GM12874 (cell line): ENCODE data around the gene TMEM255B.

ENCODE experiments used
- TF ChIP-seq, protein P1 (sequence below): IDR thresholded peaks from 2 replicates; pipeline ENCODE4 v1.5.1; 2011; ENCODE audit warnings: low read depth, mild to moderate bottlenecking, control low read depth, low read length, moderate library complexity; ENCODE audit not compliant: insufficient read depth

Gene TMEM255B

DNA sequence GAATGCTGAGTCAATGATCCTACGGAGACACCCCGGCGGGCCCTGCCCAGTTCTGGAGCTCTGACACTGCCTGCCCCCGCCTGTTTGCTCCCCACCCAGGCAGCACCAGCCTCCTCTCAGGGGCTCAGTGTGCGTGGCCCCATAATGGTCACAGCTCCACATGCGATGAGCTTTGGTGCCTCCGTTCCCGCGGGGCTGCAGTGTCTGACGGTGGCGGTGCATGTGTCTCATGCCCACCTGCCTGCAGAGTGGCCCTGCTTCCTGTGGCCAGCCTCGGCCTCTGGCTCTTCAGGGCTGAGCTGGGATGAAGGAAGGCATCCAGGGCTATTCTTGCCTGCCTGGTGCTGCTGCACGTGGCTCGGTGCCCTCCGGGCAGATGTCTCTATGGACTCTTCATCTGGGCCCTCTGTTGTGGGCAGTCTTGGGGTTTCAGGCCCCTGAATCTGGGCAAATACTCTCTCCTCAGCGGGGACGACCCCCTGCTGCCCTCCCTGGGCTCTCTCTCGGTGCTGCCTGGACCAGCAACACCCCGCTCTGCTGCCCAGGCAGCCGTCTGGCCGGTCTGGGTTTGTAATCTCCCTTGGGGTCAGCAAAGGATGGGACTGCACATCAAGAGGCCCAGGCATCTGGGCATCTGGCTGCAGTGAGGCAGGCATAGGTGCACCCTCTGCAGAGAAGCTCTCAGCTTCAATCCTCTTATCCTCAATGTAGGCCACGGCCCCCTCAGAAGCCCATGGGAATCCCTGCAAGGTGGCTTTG is 19.3 kb upstream of the TMEM255B start:
- TF ChIP-seq, protein P1, sequence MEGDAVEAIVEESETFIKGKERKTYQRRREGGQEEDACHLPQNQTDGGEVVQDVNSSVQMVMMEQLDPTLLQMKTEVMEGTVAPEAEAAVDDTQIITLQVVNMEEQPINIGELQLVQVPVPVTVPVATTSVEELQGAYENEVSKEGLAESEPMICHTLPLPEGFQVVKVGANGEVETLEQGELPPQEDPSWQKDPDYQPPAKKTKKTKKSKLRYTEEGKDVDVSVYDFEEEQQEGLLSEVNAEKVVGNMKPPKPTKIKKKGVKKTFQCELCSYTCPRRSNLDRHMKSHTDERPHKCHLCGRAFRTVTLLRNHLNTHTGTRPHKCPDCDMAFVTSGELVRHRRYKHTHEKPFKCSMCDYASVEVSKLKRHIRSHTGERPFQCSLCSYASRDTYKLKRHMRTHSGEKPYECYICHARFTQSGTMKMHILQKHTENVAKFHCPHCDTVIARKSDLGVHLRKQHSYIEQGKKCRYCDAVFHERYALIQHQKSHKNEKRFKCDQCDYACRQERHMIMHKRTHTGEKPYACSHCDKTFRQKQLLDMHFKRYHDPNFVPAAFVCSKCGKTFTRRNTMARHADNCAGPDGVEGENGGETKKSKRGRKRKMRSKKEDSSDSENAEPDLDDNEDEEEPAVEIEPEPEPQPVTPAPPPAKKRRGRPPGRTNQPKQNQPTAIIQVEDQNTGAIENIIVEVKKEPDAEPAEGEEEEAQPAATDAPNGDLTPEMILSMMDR = no peak

DNA sequence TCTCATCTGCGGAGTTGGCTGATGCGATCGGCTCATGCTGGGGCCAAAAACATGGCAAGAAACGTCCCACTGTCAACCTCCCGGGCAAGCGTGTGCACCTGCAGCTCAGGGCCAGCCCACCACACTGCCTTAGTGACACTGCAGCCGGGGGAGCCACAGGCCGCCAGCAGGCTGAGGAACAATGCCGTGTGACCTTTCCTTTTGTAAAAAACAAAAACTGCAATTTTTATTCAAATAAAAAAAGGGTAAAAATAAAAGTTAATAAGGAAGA is 18.8 kb upstream of the TMEM255B start:
- TF ChIP-seq, protein P1 = no peak

DNA sequence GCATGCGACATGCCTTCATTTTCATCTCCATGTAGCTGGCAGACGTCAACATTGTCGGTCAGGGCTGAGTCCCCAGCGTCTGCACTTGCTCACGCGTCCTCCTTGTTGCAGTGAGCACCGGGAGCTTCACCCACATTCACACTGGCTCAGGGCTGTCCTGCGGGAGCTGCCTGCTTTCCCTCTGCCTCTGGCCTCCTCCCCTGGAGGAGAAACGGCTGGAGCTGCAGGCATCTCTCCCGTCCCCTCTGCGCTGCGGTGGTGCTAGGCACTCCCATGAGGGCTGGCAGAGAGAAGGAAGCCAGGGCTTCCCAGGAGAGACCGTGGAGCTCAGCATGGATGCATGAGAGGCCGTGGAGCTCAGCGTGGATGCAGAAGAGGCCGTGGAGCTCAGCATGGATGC is 18.4 kb upstream of the TMEM255B start:
- TF ChIP-seq, protein P1 = no peak

DNA sequence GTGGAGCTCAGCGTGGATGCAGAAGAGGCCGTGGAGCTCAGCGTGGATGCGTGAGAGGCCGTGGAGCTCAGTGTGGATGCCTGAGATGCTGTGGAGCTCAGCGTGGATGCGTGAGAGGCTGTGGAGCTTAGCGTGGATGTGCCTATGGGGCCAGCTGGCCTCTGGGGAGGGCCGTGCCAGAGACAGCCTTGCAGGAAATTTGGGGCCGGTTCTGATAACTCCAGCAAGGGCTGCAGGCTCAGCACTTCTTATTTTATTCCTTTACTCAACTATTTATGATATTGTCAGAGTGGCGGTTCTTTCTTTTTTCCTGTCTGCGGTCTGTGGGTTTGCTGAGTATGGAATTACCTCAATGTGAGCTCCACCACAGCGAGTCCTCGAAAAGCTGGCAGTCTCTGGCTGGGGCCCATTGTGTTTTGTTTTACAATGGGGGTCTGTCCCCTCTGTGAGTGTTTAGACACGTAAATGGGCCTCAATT is 17.8 kb upstream of the TMEM255B start:
- TF ChIP-seq, protein P1 = no peak

DNA sequence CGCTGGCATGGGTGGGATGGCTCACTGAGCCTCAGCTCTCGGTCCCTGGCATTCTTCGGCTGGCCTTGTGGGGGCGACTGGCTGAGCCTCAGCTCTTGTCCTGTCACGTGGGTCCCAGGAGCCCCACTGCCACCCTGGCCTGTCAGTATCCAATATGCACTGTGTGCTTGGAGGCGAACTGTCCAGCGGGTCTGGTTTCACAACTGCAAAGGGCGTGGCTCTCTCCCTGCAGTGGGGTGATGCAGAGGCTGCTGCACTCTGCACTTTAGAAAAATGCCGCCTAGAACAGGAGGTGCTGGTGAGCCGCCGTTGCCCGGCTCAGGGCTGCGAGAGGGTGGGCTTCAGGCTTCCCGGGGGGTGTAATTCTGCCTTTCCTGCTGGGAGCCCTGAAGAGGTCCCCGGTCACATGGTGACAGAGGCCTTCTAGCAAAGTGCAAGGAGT is 17.0 kb upstream of the TMEM255B start:
- TF ChIP-seq, protein P1 = no peak

DNA sequence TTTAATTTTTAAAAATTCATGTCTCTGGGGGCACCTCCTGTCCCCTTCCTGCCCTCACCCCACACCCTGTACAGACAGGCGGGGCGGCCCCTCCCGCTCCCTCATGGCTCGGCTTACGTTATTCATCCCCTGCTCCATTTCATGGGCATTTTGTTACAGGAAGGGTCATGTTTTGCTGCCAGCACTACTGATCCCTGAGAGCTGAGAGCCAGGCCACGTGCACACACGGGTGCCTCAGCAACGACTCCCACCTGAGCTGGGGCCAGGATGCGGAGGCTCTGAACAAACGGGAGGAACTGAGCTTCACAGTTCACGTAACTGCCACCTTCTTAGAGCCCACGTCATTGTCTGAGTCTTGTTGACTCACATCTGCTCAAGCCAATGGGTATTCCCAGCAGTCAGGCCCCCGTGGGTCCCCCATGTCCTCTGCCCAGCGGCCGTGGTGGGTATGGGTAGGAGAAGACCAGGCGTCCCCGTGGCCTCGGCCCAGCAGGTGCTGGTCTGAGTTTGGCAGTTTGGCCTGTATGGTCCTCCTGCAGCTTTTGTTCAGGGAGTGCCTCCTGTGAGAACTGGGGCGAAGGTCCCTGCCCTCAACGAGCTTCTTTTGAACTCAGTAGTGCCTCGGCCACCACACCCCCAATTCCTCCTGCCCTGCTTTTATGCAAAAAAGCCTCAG is 16.4 kb upstream of the TMEM255B start:
- TF ChIP-seq, protein P1 = no peak

DNA sequence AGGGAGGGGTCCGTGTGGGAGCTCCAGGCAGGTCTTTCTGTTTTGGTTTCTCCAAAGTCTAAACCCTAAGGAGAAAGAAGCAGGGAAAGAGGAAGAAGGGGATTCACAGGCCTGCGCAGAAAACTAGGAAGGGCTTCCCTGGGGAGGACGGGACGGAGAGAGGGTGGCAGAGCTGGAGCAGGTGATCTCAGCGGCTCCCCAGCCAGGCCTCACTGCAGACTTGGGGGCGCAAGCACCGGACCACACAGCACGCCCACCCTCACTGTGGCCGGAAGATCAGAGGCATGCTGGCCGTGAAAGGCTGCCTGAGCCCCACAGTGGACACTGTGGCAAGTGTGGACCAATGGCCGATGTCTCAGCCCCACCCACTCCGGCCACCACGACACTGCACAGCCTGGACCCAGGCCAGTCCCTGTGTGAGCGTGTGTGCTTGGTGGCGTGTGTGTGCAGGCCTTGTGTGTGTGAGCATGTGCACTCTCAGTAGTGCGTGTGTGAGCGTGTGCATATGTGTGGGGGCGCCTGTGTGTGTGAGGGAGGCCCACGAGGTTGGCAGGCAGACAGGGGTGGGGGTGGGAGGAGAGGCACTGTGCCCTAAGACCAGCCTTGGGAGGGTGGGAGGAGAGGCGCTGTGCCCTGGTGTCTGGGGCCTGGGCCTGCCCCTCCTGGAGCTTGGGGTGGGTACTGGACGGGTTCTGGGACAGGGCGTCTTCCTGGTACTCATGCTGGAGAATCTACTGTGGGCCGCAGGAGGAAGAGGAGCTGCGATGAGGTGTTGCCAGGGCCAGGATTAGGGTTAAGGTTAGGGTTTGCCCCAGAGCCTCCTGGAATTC is 15.4 kb upstream of the TMEM255B start:
- TF ChIP-seq, protein P1 = no peak
